ENCODE data around the gene KCNQ1. TPM values are rescaled to one million over a fixed set of nuclear protein-coding genes. Genes with fewer than 3 reads are reported as not detected.

KCNQ1 gene
- total and polyA plus RNA-seq, 2 experiments from 2014 or later = 0.45 to 0.87 TPM

DNA sequence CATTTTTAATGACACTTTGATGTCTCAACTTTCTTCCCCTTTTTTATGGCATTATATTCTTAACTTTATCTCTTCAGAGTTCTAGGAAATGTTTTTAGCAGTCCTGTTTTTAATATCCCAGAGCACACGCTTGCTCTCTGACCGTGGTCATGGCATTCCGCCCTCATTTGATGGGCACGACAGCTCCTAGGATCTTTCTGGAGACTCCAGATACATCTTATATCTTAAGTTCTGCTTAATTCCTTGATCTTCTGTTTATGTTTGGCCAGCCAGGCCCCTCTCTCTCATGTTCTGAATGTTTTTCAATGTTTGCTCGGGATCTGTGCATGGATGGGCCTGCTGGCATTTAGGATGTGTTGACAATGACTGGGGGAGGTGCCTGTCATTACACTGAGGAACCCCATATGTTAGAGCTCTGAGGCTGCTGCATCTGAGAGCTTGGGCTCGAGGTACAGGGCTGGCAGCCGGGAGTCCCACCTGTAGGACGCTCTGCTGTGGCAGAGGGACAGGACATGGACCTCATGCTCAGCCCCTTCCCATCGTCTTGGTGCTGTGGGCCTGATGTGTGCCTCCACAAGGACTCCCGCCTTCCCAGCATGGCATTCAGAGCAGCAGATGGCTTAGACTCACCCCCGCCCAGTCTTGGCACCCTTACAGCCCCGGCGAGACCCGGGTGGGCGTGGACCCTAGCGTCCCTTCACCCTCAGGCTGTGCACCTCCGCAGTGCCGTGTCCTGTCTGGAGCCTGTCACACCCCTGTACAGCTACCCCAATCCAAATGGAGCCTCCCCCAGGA lies 365.8 kb downstream of the KCNQ1 start:
- no peak for ATAC-seq
- H3K4me1 Mint-ChIP-seq = peaks cover 19% of the 10 kb centered on the region
- no peaks in the 10 kb centered on the region; the same call in 2 of the 3 replicates for H3K36me3 Mint-ChIP-seq (ENCODE audit: low read depth)
- no peak overlapping the region for H2AFZ ChIP-seq
- H3K4me3 ChIP-seq = no peak overlapping the region
- 0 out of 2 replicates have a peak, but pooled peaks cover 6% of the 10 kb centered on the region for H3K9me2 ChIP-seq (ENCODE audit: insufficient read depth)
- no peaks in the 10 kb centered on the region for H3K36me3 ChIP-seq (ENCODE audit: insufficient read depth)
- no peak overlapping the region for H3K27ac ChIP-seq (ENCODE audit: low read depth)
- H3K4me3 Mint-ChIP-seq = no peak overlapping the region
- TF ChIP-seq ZNF462 (CRISPR knock-in tag; IDR thresholded peaks at IDR 0.05) (no peak), POLR2AphosphoS5 (IDR thresholded peaks at IDR 0.05; ENCODE audit: low read depth) (no peak), EZH2 (IDR thresholded peaks at IDR 0.05; ENCODE audit: low read depth, unreplicated experiment) (no peak), EZH2phosphoT487 (IDR thresholded peaks at IDR 0.05; ENCODE audit: unreplicated experiment) (no peak), ZNF114 (CRISPR knock-in tag; IDR thresholded peaks at IDR 0.05) (no peak), CREB1 (CRISPR knock-in tag; IDR thresholded peaks at IDR 0.05; ENCODE audit: low read depth) (no peak), CTCF (conservative IDR thresholded peaks at IDR 0.05; ENCODE audit: low read depth in 2 of 2) (no peak), JUNB (IDR thresholded peaks at IDR 0.05; ENCODE audit: unreplicated experiment) (no peak), NANOG (IDR thresholded peaks at IDR 0.05; ENCODE audit: borderline replicate concordance) (no peak), ETS1 (IDR thresholded peaks at IDR 0.05) (no peak), ZNF331 (CRISPR knock-in tag; IDR thresholded peaks at IDR 0.05; ENCODE audit: low read depth) (no peak), REST (IDR thresholded peaks at IDR 0.05; ENCODE audit: unreplicated experiment) (no peak), STAT1 (IDR thresholded peaks at IDR 0.05; ENCODE audit: unreplicated experiment) (no peak)
- H3K79me2 ChIP-seq (replicated peaks; ENCODE audit: insufficient read depth) = no peaks in the 10 kb centered on the region
- no peak overlapping the region for H3K4me2 ChIP-seq
- H3K4me1 ChIP-seq (ENCODE audit: insufficient read depth) = no peaks in the 10 kb centered on the region; the same call in 1 of the 2 replicates
- H3F3A ChIP-seq (replicated peaks; ENCODE audit: low read depth) = no peaks in the 10 kb centered on the region
- peaks cover 22% of the 10 kb centered on the region for H3K27me3 ChIP-seq (ENCODE audit: insufficient read depth)
- DNase-seq (ENCODE audit: low spot score) = no peak
- H3K9me3 Mint-ChIP-seq = peaks cover 6% of the 10 kb centered on the region; the same call in 2 of the 3 replicates
- peaks cover 51% of the 10 kb centered on the region for H3K27me3 Mint-ChIP-seq (ENCODE audit: insufficient read depth, low read depth, poor library complexity)
- H3K27ac Mint-ChIP-seq = no peak overlapping the region
- H4K20me1 ChIP-seq (replicated peaks; ENCODE audit: insufficient read depth) = no peaks in the 10 kb centered on the region

Data from GM23338 (cell line).